ENCODE results near the gene AZU1.

Gene AZU1

GRCh38 chr19:792306-792885 is 35.2 kb upstream of the AZU1 start:
- TF ChIP-seq CTCF (conservative IDR thresholded peaks at IDR 0.05; ENCODE audit: low read depth, low read length) = no peak
- H3K4me3 ChIP-seq (ENCODE audit: low read length) = no peak overlapping the region
- DNase-seq (ENCODE audit: low read depth) = no peak

- TF ChIP-seq CTCF (conservative IDR thresholded peaks at IDR 0.05; ENCODE audit: low read depth, low read length) = no peak
- no peak for DNase-seq (ENCODE audit: low read depth)
- no peak overlapping the region for H3K4me3 ChIP-seq (ENCODE audit: low read length)
These were observed 33.8 kb upstream of the AZU1 start for GRCh38 chr19:793806-794205.

GRCh38 chr19:795073-795611 is 32.5 kb upstream of the AZU1 start:
- H3K4me3 ChIP-seq (ENCODE audit: low read length) = no peak overlapping the region
- TF ChIP-seq CTCF (conservative IDR thresholded peaks at IDR 0.05; ENCODE audit: low read depth, low read length) = no peak
- no peak for DNase-seq (ENCODE audit: low read depth)

- no peak for DNase-seq (ENCODE audit: low read depth)
- no peak for TF ChIP-seq CTCF (conservative IDR thresholded peaks at IDR 0.05; ENCODE audit: low read depth, low read length)
- peak overlapping the region; percentile 62 for H3K4me3 ChIP-seq (ENCODE audit: low read length)
These were observed 31.7 kb upstream of the AZU1 start for GRCh38 chr19:795691-796581.

- H3K4me3 ChIP-seq (ENCODE audit: low read length) = peak within 1 kb of the TSS; percentile 92
- TF ChIP-seq CTCF (conservative IDR thresholded peaks at IDR 0.05; ENCODE audit: low read depth, low read length) = no peak
- DNase-seq (ENCODE audit: low read depth) = peak; percentile 100
These were observed 30.7 kb upstream of the AZU1 start, which contains the start of gene PTBP1 for GRCh38 chr19:796692-797527. Gene PTBP1 (plus strand): TSS chr19:797452. CDS start chr19:797498, 46 bp downstream.

GRCh38 chr19:797528-798414 is 29.9 kb upstream of the AZU1 start:
- no peak for TF ChIP-seq CTCF (conservative IDR thresholded peaks at IDR 0.05; ENCODE audit: low read depth, low read length)
- DNase-seq (ENCODE audit: low read depth) = no peak
- H3K4me3 ChIP-seq (ENCODE audit: low read length) = peak overlapping the region; percentile 92
